Hepatocyte (in vitro differentiated cells): ENCODE results near the gene ABCA12. TPM values are rescaled to one million over a fixed set of nuclear protein-coding genes. Genes with fewer than 3 reads are reported as not detected.

Experiments
- DNase-seq: peaks from one replicate; pipeline ENCODE4 v3.0.0-alpha.2; 2016; ENCODE audit warnings: low spot score
- H2AFZ ChIP-seq: fragments of 200-600 bp; sonication (generic); 2 replicates; pipeline ENCODE4 v1.6.0; 2016; ENCODE audit warnings: antibody characterized with exemption, mild to moderate bottlenecking
- H3K27ac ChIP-seq: fragments of 200-600 bp; sonication (generic); 2 replicates; pipeline ENCODE4 v1.5.1; 2016; ENCODE audit warnings: mild to moderate bottlenecking
- H3K27me3 ChIP-seq: fragments of 200-600 bp; sonication (generic); 2 replicates; pipeline ENCODE4 v1.6.1; 2016
- H3K36me3 ChIP-seq: fragments of 200-600 bp; sonication (generic); replicated peaks from 2 replicates; pipeline ENCODE4 v1.5.1; 2016; ENCODE audit warnings: low read depth; ENCODE audit not compliant: insufficient read depth
- H3K4me1 ChIP-seq: fragments of 200-600 bp; sonication (generic); 2 replicates; pipeline ENCODE4 v1.5.1; 2016; ENCODE audit warnings: mild to moderate bottlenecking, moderate library complexity; ENCODE audit not compliant: insufficient read depth
- H3K4me2 ChIP-seq: fragments of 200-600 bp; sonication (generic); 2 replicates; pipeline ENCODE4 v1.6.0; 2016
- H3K4me3 ChIP-seq: fragments of 200-600 bp; sonication (generic); 2 replicates; pipeline ENCODE4 v1.5.1; 2016; ENCODE audit warnings: mild to moderate bottlenecking
- H3K79me2 ChIP-seq: fragments of 200-600 bp; sonication (generic); 2 replicates; pipeline ENCODE4 v1.6.0; 2017; ENCODE audit warnings: mild to moderate bottlenecking
- H3K9me2 ChIP-seq: fragments of 200-600 bp; sonication (generic); replicated peaks from 2 replicates; pipeline ENCODE4 v1.6.0; 2017; ENCODE audit warnings: mild to moderate bottlenecking; ENCODE audit not compliant: insufficient read depth
- H3K9me3 ChIP-seq: fragments of 200-600 bp; sonication (generic); 2 replicates; pipeline ENCODE4 v1.5.1; 2016; ENCODE audit warnings: low read depth, mild to moderate bottlenecking
- H4K20me1 ChIP-seq: fragments of 200-600 bp; sonication (generic); 2 replicates; pipeline ENCODE4 v1.6.0; 2016; ENCODE audit warnings: mild to moderate bottlenecking; ENCODE audit not compliant: insufficient read depth, poor library complexity, severe bottlenecking
- CTCF ChIP-seq: fragments of 200-600 bp; sonication (generic); IDR thresholded peaks from 2 replicates; pipeline ENCODE4 v1.5.1; 2016; ENCODE audit warnings: antibody characterized with exemption, mild to moderate bottlenecking; ENCODE audit not compliant: poor library complexity
- EZH2 ChIP-seq: fragments of 200-600 bp; sonication (generic); IDR thresholded peaks from 2 replicates; pipeline ENCODE4 v1.6.1; 2016; ENCODE audit warnings: antibody characterized with exemption, mild to moderate bottlenecking, borderline replicate concordance
- EZH2phosphoT487 ChIP-seq: fragments of 200-600 bp; sonication (generic); IDR thresholded peaks from one replicate; pipeline ENCODE4 v1.6.1; 2018; ENCODE audit warnings: antibody characterized with exemption, mild to moderate bottlenecking, low read depth, moderate library complexity; ENCODE audit not compliant: unreplicated experiment, severe bottlenecking
- WGBS: methylation state at CpG from one replicate; pipeline ENCODE4 v1.1.6; 2016; ENCODE audit warnings: low lambda C conversion rate; ENCODE audit errors: missing lambda C conversion rate; 5-methylcytosine and 5-hydroxymethylcytosine counted together
- polyA plus RNA-seq: library from polyadenylated mRNA; unstranded; fragments of >200 nt; fragmentation: Nextera tagmentation; extraction: Ambion mirVana; gene quantifications from 2 replicates; pipeline ENCODE4 v1.2.1, GENCODE V29; 2016
- total RNA-seq: library from RNA; depleted of rRNA; stranded (reverse); fragments of >200 nt; gene quantifications from 2 replicates; pipeline ENCODE4 v1.2.3, GENCODE V29; 2014

Gene ABCA12
- total and polyA plus RNA-seq, 2 experiments from 2014 or later, result 0.15 to 0.23 TPM

GRCh38 chr2:215032153-215032552 is 106.3 kb downstream of the ABCA12 start:
- H3K27ac ChIP-seq, result no peak overlapping the region
- H3K4me3 ChIP-seq, result no peak overlapping the region
- H3K4me1 ChIP-seq, result no peaks in the 10 kb centered on the region
- H4K20me1 ChIP-seq, result no peaks in the 10 kb centered on the region
- no peak overlapping the region for H3K4me2 ChIP-seq
- DNase-seq, result no peak
- H3K9me3 ChIP-seq, result no peaks in the 10 kb centered on the region
- WGBS, result 72% methylated on average over 2 of the region's 2 CpGs
- no peak overlapping the region for H2AFZ ChIP-seq
- no peaks in the 10 kb centered on the region for H3K79me2 ChIP-seq
- H3K27me3 ChIP-seq, result no peaks in the 10 kb centered on the region
- no peaks in the 10 kb centered on the region for H3K36me3 ChIP-seq
- TF ChIP-seq CTCF (no peak), EZH2 (no peak), EZH2phosphoT487 (no peak)
- H3K9me2 ChIP-seq, result no peaks in the 10 kb centered on the region

- 58% methylated on average over 2 of the region's 2 CpGs for WGBS
- H3K4me2 ChIP-seq, result no peak overlapping the region
- H3K9me2 ChIP-seq, result no peaks in the 10 kb centered on the region
- no peak overlapping the region for H2AFZ ChIP-seq
- H3K27me3 ChIP-seq, result no peaks in the 10 kb centered on the region
- H3K4me3 ChIP-seq, result no peak overlapping the region
- no peak for TF ChIP-seq CTCF
- TF ChIP-seq EZH2phosphoT487, result no peak
- no peak for TF ChIP-seq EZH2
- no peak overlapping the region for H3K27ac ChIP-seq
- H3K4me1 ChIP-seq, result no peaks in the 10 kb centered on the region
- H3K79me2 ChIP-seq, result no peaks in the 10 kb centered on the region
- H3K36me3 ChIP-seq, result no peaks in the 10 kb centered on the region
- DNase-seq, result no peak
- no peaks in the 10 kb centered on the region for H3K9me3 ChIP-seq
- H4K20me1 ChIP-seq, result no peaks in the 10 kb centered on the region
These were observed 107.1 kb downstream of the ABCA12 start for GRCh38 chr2:215031321-215031720.

- Histone ChIP-seq H3K27me3 (no peaks in the 10 kb centered on the region), H3K4me2 (no peak overlapping the region), H3K9me2 (no peaks in the 10 kb centered on the region), H3K4me3 (no peak overlapping the region), H2AFZ (no peak overlapping the region), H3K36me3 (no peaks in the 10 kb centered on the region), H3K79me2 (no peaks in the 10 kb centered on the region), H3K9me3 (no peaks in the 10 kb centered on the region), H3K27ac (no peak overlapping the region), H3K4me1 (no peaks in the 10 kb centered on the region), H4K20me1 (no peaks in the 10 kb centered on the region)
- no peak for DNase-seq
- 80% methylated on average over 5 of the region's 5 CpGs for WGBS
- TF ChIP-seq EZH2phosphoT487 (no peak), EZH2 (no peak), CTCF (no peak)
These were observed 108.5 kb downstream of the ABCA12 start for GRCh38 chr2:215029936-215030335.

- no peak for DNase-seq
- Histone ChIP-seq H4K20me1 (no peaks in the 10 kb centered on the region), H3K9me3 (no peaks in the 10 kb centered on the region), H3K4me2 (no peak overlapping the region), H3K36me3 (no peaks in the 10 kb centered on the region), H3K4me1 (no peaks in the 10 kb centered on the region), H3K27ac (no peak overlapping the region), H3K4me3 (no peak overlapping the region), H3K79me2 (no peaks in the 10 kb centered on the region), H3K27me3 (no peaks in the 10 kb centered on the region), H2AFZ (no peak overlapping the region), H3K9me2 (no peaks in the 10 kb centered on the region)
- WGBS, result 87% methylated on average over 1 of the region's 1 CpG
- no peak for TF ChIP-seq CTCF
- no peak for TF ChIP-seq EZH2
- TF ChIP-seq EZH2phosphoT487, result no peak
These were observed 110.2 kb downstream of the ABCA12 start for GRCh38 chr2:215028231-215028630.
